ENCODE measurements around the gene OGFOD2.

The OGFOD2 gene

GRCh38 chr12:122974274-122974891 lies 661 bp upstream of the OGFOD2 start:
- DNase-seq (ENCODE audit: low read depth, low spot score) = peak; percentile 98
- H3K4me3 ChIP-seq (ENCODE audit: low read length) = peak overlapping the region; percentile 95

GRCh38 chr12:122975790-122976647 lies 975 bp downstream of the OGFOD2 start:
- DNase-seq (ENCODE audit: low read depth, low spot score) = no peak
- H3K4me3 ChIP-seq (ENCODE audit: low read length) = peak overlapping the region; percentile 95

GRCh38 chr12:122976648-122976975 lies 1.6 kb downstream of the OGFOD2 start:
- DNase-seq (ENCODE audit: low read depth, low spot score) = no peak
- H3K4me3 ChIP-seq (ENCODE audit: low read length) = no peak overlapping the region; the same call in 1 of the 2 replicates

- no peak overlapping the region for H3K4me3 ChIP-seq (ENCODE audit: low read length)
- DNase-seq (ENCODE audit: low read depth, low spot score) = no peak
These were observed 2.1 kb downstream of the OGFOD2 start for GRCh38 chr12:122977153-122977552.

GRCh38 chr12:122977655-122978392 lies 2.8 kb downstream of the OGFOD2 start:
- H3K4me3 ChIP-seq (ENCODE audit: low read length) = no peak overlapping the region

GRCh38 chr12:122978507-122978955 lies 3.5 kb downstream of the OGFOD2 start:
- H3K4me3 ChIP-seq (ENCODE audit: low read length) = no peak overlapping the region
- DNase-seq (ENCODE audit: low read depth, low spot score) = no peak

More at GRCh38 chr12:122977655-122978392, 2.8 kb downstream of the OGFOD2 start:
- no peak for DNase-seq (ENCODE audit: low read depth, low spot score)

- peak overlapping the region; percentile 83 for H3K4me3 ChIP-seq (ENCODE audit: low read length)
- no peak for DNase-seq (ENCODE audit: low read depth, low spot score)
These were observed 4.2 kb downstream of the OGFOD2 start for GRCh38 chr12:122979001-122979907.

- DNase-seq (ENCODE audit: low read depth, low spot score) = no peak
- peak overlapping the region; percentile 83 for H3K4me3 ChIP-seq (ENCODE audit: low read length)
These were observed 4.8 kb downstream of the OGFOD2 start for GRCh38 chr12:122979908-122980182.

- DNase-seq (ENCODE audit: low read depth, low spot score) = peak; percentile 36
- peak within 1 kb of the TSS; percentile 83 for H3K4me3 ChIP-seq (ENCODE audit: low read length)
These were observed 5.4 kb downstream of the OGFOD2 start, which contains the start of gene ARL6IP4 for GRCh38 chr12:122980183-122981035. ARL6IP4 (plus strand) TSS chr12:122980681; CDS start chr12:122981140, 459 bp downstream.

GRCh38 chr12:122981036-122981471 lies 6.0 kb downstream of the OGFOD2 start:
- H3K4me3 ChIP-seq (ENCODE audit: low read length) = peak overlapping the region; percentile 83
- DNase-seq (ENCODE audit: low read depth, low spot score) = no peak

- no peak for DNase-seq (ENCODE audit: low read depth, low spot score)
- peak overlapping the region; percentile 83 for H3K4me3 ChIP-seq (ENCODE audit: low read length)
These were observed 6.8 kb downstream of the OGFOD2 start for GRCh38 chr12:122981587-122982476.

GRCh38 chr12:122982477-122982815 lies 7.4 kb downstream of the OGFOD2 start:
- H3K4me3 ChIP-seq (ENCODE audit: low read length) = no peak overlapping the region
- DNase-seq (ENCODE audit: low read depth, low spot score) = no peak

GRCh38 chr12:122982963-122983788 lies 8.1 kb downstream of the OGFOD2 start:
- H3K4me3 ChIP-seq (ENCODE audit: low read length) = no peak overlapping the region
- DNase-seq (ENCODE audit: low read depth, low spot score) = no peak

- no peak overlapping the region for H3K4me3 ChIP-seq (ENCODE audit: low read length)
- DNase-seq (ENCODE audit: low read depth, low spot score) = no peak
These were observed 8.9 kb downstream of the OGFOD2 start for GRCh38 chr12:122983789-122984515.

- no peak for DNase-seq (ENCODE audit: low read depth, low spot score)
- H3K4me3 ChIP-seq (ENCODE audit: low read length) = no peak overlapping the region
These were observed 9.7 kb downstream of the OGFOD2 start for GRCh38 chr12:122984612-122985337.
